ENCODE results near the gene ARHGAP24.
"Not testable (repeated sequence)": the region's sequence is repeated elsewhere in the genome, so short reads cannot be mapped to it uniquely, and the experiment has no call there.

The ARHGAP24 gene

DNA sequence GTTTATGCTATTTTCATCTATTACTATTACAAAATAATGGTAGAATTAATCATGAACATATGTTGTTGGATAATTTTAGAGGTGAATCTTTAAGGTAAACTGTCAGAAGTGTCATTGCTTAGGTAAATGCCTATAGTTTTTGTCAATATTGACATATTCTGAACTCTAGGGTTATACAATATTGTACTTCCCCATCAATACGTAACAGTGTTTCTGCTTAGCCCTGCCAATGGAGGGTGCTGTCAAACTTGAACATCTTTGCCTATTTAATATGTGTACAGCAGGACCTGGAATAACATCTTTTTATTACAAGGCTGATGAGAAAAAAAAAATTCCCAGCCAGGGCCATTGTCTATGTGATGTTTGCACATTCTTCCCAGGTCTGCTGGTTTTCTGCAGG, 40.8 kb downstream of the ARHGAP24 start:
- no peak for DNase-seq (ENCODE audit: low read depth in 1 of 2, low spot score in 1 of 2)

DNA sequence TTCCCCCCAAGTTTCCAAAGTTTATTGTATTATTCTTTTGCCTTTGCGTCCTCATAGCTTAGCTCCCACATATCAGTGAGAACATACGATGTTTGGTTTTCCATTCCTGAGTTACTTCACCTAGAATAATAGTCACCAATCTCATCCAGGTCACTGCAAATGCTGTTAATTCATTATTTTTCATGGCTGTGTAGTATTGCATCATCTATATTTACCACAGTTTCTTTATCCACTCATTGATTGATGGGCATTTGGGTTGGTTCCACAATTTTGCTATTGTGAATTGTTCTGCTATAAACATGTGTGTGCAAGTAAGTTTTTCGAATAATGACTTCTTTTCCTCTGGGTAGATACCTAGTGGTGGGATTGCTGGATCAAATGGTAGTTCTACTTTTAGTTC, 43.6 kb downstream of the ARHGAP24 start:
- not testable (repeated sequence) for DNase-seq (ENCODE audit: low read depth in 1 of 2, low spot score in 1 of 2)

DNA sequence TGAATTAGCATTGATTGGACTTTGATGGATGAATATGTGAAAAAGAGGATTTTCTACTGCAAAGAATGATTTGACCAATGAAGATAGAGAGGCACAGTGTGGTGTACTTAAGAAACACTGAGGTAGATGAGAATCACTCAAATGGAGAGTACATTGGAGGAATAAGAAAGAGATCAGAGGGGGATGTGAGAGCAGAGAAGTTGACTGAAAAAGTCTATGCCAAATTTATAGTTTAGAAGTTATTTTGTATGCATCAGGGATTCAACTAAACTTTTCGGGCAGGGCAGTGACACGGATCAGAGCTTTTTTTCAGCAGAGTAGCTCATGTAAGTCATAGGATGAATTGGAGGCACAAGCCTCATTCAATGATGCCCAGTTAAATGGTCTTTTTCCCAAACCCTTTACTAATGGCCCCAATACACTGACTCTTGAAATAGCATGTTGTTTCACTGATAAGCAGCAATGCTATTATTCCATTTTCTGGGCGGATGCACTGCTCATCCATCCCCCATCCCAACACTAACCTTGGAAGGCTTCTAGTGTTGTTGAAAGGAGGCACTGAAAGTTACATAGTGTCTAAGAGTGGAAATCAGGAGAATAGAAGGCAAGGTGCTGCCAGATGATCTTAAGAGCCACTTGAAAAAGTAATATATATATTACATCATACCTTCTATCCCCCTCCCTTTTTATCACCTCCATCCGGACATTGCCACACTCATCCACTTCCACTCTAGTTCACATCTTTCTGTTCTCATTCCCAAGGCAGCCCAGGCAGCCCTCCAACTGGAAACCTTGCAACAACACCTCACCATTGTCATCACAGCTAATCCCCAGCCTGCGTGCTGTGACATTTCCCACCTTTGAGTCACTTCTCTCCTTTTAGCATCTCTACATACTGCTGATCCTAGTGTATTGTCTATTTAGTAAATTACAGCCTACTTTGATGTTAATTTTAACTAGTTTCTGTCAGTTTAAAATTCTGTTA, 46.1 kb downstream of the ARHGAP24 start:
- no peak for DNase-seq (ENCODE audit: low read depth in 1 of 2, low spot score in 1 of 2)

DNA sequence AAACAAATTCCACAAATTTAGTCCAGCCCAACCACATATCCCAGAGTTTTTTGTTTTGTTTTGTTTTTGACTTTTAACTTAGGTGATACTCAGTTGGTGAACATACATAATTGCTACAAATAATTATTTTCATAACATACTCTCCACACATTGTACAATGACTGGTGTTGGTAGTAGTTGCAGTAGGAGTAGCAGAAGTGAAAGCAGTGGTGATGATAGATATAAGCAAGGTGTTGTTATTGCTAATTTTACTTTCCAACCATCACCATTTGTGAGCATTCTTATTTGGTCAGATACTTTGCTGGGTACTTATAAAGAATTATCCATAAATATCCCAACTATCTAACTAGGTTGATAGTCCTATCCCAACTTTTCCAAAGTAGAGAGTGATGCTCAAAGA, 47.3 kb downstream of the ARHGAP24 start:
- DNase-seq (ENCODE audit: low read depth in 1 of 2, low spot score in 1 of 2): no peak

DNA sequence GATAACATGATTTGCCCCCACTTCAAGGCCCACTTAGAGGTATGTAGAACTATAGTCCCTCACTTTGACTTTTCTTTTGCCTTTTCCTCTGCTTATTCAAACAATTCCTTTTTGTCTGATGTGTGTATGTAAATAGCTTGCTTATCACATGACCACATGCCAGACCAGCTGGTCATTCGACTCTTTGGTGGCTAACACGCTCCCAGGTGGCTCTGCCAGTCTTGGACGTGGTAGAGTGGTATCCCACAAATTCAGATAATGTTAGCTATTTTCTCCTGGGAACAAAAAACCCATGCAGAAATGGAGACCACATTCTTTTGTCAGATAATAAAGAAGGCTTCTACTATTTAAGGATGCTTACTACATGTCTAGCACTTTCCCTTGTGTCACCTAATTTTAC, 47.9 kb downstream of the ARHGAP24 start:
- no peak for DNase-seq (ENCODE audit: low read depth in 1 of 2, low spot score in 1 of 2)

DNA sequence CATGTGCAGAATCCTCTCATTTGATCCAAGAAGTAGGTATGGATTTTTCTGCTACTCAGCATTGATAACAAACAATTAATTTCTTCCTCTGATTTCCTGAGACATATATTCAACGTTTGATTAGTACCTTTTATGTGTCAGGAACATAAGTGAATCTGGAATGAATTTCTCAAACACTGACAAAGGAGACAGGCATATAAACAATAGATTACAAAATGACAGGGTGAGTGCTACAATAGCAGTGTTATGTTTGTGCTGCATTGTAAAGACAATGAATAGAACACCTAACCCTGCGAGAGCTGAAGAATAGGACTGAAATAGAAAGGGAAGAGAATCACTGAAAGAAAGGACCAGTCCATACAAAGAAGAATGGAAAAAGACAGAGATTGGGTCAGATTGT, 52.9 kb downstream of the ARHGAP24 start:
- DNase-seq (ENCODE audit: low read depth in 1 of 2, low spot score in 1 of 2): no peak

DNA sequence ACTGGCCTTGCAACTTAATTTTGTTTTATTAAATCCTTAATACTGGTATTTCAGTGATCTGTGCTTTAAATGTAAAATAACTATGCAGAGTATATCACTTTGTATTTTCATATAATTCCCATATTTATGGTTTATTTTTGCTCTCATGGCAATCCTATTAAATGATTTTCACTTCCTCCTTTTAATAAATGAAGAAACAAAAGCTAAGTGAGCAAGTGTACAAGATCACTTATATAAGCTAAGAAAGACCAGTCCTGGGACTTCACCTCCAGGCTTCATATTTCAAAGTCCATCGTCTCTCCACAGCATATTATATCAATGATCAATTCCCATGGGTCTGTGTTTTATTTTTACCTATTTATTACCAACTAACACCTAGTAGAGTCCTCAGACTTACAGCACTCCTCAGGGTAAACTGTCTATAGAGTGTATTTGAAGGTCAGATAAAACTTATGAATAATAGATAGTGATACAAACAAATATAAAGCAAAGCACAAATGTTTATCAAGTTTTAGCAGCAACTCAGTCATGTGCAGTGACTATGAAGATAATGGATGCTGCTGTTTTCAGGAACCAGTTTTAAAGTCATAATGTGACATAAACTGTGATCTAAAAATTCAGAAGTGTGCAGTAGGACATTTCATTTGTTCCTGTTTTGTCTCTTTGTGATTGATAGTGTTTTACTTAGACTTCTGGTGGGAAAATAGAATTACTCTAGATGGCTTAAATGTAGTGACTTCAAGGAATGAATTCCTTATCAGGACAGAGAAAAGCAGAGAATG, 56.8 kb downstream of the ARHGAP24 start:
- DNase-seq (ENCODE audit: low read depth in 1 of 2, low spot score in 1 of 2): no peak

DNA sequence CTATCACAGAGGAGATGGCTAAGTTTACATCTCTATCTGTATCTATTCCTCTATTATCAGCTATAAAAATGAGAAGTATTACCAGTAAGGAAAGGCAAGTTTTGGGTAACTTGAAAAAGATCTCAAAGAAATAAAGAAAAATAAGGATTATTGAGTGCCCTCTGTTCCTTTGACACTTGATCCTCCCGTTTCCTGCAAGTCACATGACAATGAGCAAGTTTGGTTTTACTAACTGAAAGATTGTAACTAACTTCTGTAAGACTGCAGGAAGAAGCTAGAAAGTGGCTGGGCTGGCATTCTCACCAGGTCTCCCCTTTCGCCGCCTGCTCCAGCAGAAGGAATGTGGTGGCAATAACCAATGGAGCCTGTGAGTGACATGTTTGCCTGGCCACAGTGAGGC, 59.2 kb downstream of the ARHGAP24 start:
- no peak for DNase-seq (ENCODE audit: low read depth in 1 of 2, low spot score in 1 of 2)

DNA sequence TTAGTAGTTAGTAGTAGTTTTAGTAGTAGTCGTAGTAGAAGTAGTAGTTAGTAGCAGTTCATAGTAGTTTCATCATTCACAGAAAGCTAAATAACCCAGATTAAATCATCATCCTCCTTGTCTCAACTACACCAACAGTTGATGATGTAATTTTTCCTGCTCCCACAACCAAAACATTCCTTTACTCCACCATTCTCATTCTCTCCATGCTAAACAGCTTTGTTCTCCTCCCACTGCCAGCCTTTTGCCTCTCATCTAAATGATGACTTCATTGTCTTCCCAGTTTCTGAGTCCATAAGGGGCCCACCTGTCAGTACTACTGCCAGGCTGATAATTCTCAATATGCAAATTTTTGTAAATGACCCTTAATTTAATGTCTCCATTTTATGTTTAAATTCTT, 68.9 kb downstream of the ARHGAP24 start:
- DNase-seq (ENCODE audit: low read depth in 1 of 2, low spot score in 1 of 2): no peak

DNA sequence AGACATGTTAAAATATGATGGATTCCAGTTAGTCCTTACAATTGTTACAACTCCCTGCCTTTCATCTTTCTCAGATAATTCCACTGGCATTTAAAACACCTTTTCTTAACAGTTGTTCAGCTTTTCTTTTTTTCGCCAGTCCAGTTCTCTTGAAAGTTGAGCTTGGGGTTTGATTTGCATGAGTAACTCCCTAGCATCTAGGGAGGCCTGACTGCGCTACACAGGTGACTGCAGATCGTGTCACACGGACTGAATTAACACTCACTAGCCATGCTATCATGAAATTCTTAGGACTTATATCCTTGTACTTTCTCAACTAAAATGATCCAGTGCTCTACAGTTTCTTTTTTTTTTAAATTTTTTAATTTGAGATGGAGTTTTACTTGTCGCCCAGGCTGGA, 69.8 kb downstream of the ARHGAP24 start:
- DNase-seq (ENCODE audit: low read depth in 1 of 2, low spot score in 1 of 2): no peak

DNA sequence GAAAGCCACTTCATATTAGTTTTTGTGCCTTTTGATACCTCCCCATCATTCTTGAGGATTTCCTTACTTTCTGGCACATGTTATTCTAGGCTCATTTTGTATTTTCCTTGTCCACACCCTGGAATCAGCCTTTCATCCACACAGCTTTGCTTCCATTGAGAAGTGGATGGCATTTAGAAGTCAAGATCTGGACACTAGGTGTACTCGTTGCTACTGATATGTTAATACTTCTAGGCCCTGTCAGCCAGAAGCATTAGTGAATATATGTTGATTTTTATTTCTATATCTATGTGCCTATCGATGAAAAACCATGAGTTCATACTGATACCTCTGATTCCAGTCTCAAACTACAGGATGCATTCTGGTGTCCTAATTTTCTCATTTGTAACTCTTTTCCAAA, 73.2 kb downstream of the ARHGAP24 start:
- DNase-seq (ENCODE audit: low read depth in 1 of 2, low spot score in 1 of 2): no peak

DNA sequence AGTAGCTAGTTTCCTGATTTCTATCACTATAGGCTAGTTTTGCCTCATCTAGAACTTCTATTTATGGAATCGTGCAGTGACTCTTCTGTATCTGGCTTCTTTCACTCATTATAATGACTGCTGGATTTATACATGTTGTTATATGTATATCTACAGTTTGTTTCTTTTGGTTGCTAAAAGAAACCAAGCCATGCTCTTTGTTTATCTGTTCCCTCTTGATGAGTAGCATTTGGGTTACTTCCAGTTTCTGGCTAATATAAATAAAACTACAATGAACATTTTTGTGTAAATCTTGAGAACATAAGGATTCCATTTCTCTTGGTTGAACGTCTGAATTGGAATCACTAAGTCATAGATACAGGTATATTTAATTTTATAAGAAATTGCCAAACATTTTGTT, 73.9 kb downstream of the ARHGAP24 start:
- DNase-seq (ENCODE audit: low read depth in 1 of 2, low spot score in 1 of 2): no peak

DNA sequence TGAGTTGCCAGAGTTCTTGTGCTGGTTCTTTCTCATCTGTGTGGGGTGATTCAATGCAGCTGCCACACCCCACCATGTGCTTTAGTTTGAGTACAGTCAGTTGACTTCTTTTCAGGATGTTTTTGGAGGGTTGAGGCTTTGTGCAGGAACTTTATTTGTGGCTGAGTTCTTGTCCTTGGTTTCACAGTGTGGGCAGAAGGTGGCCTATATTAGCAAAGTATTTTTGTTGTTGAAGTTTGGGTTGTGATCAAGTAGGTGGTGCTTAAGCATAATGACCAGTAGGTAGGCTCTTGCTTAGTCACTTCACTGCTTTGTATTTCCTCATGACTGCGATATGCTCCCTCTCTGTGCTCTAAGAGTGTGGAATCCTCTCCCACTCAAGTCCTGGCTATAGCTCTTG, 80.3 kb downstream of the ARHGAP24 start:
- no peak for DNase-seq (ENCODE audit: low read depth in 1 of 2, low spot score in 1 of 2)

DNA sequence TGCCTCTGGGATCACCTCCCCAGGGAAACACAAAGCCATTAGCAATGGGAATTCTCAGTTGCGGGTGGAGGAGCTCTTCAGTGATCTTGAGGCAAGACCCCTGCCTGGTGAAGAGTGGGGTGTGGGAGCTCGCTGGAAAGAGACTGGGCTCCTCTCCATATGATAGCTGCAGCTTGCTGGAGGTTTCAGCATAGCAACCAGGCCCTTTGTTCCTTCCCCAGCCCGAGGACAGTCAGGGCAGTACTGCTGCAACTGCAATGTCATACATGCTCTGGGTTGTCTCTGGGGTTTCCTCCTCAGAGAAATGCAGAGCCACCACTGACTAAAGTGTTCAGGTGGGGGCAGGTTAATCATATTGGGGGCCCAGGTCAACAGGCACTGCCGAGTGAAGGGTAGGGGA, 81.3 kb downstream of the ARHGAP24 start:
- DNase-seq (ENCODE audit: low read depth in 1 of 2, low spot score in 1 of 2): no peak

DNA sequence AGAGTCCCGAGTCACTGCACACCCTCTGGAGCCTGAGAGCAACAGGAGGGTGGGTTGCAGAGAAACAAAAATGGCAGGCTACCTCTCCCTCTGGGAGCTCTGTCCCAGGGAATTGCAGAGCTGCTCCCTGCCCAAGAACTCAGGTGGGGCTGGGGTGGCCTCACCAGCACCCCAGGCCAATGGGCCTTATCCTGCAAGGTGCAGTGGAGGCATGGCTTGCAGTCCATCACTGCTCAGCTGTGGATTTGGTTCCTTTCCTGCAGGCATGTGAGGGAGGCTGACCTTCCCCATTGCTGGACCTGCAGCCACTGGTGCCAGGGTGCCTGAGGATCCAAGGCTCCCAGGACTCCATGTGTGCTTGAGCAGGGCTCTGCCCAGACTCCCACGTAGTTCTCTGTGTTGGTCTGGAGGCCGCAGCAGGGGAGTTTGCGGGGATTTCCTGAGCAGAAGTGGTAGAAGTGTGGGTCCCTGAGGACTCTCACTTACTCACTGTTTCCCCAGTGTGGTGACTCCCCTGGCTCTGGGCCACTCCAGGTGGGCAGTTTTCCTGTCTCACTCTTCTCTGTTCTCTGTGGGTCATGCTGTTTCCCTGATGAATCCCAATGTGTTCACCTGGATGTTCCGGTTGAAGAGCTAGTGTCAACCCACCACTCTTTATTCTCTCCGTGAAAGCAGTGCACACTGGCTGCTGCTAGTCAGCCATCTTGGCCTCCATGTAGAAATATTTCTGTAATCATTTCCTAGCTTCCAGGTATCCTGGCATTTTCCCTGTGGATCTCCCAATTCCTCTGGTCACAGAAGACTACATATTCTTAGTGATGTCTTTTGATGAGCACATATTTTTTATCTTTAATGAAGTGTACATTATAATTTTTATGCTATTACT, 82.3 kb downstream of the ARHGAP24 start:
- no peak for DNase-seq (ENCODE audit: low read depth in 1 of 2, low spot score in 1 of 2)

DNA sequence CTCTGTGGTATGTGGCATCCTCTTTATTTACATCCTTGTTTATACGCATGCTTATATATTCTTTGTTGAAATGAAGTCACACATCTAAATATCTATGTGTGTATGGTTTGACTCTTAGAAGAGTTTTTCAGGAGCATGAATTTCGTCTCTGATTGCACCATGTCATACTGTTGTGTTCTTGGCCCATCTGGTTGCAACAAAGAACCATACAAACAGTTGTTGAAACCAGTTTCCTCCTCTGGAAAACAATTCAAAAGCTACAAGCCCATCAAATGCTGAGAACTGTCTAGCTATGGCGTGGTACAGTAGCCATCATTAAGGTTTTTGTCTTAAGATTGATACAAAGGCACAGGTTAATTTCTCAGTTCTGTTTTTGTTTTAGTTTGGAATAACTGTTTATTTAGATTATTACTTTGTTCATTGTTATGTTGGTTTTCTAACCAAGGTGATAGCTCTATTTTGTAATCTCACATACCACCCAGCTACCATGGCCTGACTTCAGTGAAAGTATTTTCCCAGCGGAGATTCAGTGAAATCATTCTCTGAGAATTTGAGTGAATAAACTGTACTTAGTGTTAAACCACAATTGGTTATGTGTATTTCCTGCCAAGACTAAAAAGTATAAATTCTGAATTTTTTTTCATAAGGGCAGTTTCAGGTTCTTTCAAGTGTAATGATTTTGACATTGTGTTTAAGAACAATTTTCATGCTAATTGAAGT, 91.0 kb downstream of the ARHGAP24 start:
- no peak for DNase-seq (ENCODE audit: low read depth in 1 of 2, low spot score in 1 of 2)

DNA sequence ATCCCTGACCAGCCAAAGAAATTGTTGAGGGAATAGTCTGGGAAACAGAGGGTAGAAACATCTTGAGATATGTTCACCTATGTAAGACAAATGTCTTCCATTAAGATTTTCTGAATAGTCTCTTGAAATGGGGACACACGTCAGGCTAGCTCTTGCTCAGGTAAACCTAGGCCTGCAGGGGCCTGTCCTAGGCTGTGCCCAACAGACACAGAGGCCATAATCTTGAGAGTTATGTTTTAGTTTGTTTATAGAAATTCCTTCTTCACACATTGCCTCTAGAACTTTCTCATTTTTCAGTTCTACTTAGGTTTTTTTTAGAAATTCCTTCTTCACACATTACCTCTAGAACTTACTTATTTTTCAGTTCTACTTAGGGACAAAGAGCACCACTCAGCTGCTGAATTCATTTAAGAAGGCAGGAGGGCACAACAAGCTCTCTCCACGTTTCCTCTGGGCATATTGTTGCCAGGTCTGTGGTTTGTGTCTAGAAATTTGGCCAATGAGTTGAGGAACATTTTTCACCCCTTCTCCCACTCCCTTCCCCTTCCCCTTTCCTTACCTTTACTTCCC, 94.9 kb downstream of the ARHGAP24 start:
- no peak for DNase-seq (ENCODE audit: low read depth in 1 of 2, low spot score in 1 of 2)

DNA sequence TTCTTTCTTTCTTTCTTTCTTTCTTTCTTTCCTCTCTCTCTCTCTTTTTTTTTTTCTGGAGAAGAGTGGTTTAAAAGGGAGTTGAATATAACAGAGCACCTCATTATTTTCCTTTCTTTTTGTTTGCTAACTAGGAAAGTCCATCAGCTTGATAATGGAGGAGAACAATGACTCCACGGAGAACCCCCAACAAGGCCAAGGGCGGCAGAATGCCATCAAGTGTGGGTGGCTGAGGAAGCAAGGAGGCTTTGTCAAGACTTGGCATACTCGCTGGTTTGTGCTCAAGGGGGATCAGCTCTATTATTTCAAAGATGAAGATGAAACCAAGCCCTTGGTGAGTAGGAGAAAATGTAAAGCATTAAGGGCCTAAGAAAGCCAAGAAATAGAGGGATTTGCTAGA, 95.4 kb downstream of the ARHGAP24 start:
- DNase-seq (ENCODE audit: low read depth in 1 of 2, low spot score in 1 of 2): no peak

DNA sequence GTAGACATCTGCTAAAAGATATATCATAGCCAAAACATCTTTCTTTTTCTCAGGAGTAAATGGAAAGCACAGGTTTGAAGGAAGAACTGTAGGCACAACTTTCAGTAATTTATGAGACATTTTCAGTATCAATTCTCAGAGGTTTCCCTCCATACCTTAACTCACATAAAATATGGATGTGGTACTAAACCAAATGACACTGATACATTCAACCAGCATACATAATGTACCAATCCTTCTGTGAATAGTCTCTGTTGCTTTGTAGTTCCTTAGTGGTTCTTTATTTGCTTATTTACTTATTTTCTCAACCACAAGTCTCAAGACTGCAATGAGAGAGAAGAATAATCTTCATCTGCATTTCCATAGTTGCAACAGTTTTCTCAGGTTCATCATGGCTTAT, 96.1 kb downstream of the ARHGAP24 start:
- DNase-seq (ENCODE audit: low read depth in 1 of 2, low spot score in 1 of 2): no peak

DNA sequence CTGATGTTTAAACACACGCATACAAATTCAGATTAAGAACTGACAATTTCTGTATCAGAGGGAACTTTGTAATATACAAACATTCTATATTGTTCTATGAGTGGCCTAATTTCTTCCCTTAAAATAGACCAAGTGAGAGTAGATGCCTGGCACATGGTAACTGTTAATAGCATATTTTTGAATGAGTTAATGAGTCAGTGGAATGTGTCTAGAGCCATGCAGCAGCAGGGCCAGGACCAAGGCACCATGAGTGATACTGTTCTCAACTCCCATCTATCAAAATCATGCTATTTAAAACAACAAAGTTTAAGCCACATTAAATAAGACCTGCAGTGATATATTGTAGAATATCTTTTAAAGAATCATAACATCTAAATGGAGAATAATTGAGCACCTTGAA, 98.3 kb downstream of the ARHGAP24 start:
- DNase-seq (ENCODE audit: low read depth in 1 of 2, low spot score in 1 of 2): no peak

Data from activated T-helper 1 cell treated with anti-CD3 and anti-CD28 coated beads, Interleukin-2, amount 50 U/mL, for 16 hours (primary cell).